K562 (cell line): ENCODE measurements around the gene PRR29. TPM values are rescaled to one million over a fixed set of nuclear protein-coding genes. Genes with fewer than 3 reads are reported as not detected.

Experiments
- ATAC-seq: fragments of 200-7000 bp; cut with Tn5 transposase; 3 replicates; pipeline ENCODE4 v1.9.1; 2020; ENCODE audit warnings: moderate library complexity
- BruUV-seq: library from RNA; stranded (reverse); fragments of 400-500 nt; replicated peaks from 2 replicates; lab custom pipeline; 2021; lab: Mats Ljungman, UMichigan
- CTCF ChIA-PET: fragments of 300-600 bp; formaldehyde crosslinking; extraction: SDS; loops from one replicate; lab custom pipeline; 2021; ENCODE audit warnings: low intra/inter-chr PET ratio; lab: Yijun Ruan, JAX
- POLR2A ChIA-PET: fragments of 300-600, 350-650 bp; sonication (Branson Sonifier 250); formaldehyde crosslinking; extraction: SDS; loops from one replicate; lab custom pipeline; 2021; ENCODE audit warnings: antibody characterized with exemption, inconsistent platforms; lab: Yijun Ruan, JAX
- DNase-seq, 4 experiments: peaks; one replicate each; pipeline versions ENCODE4 v3.0.0 to v3.0.0-alpha.2; 2011 to 2018; ENCODE audit warnings: low spot score in 3 of 4, mixed read lengths in 3 of 4; ENCODE audit errors: extremely low read depth in 1 of 4
- FAIRE-seq: peaks from 2 replicates; lab custom pipeline; 2011; peaks lifted over from hg19 to GRCh38; lab: Jason Lieb, UNC
- H2AFZ ChIP-seq: 2 replicates; pipeline ENCODE4 v1.6.0; 2011; ENCODE audit warnings: low read depth, low read length, control low read depth, inconsistent platforms
- H3K27ac ChIP-seq: fragments of 200-600 bp; 3 replicates; pipeline ENCODE4 v1.8.0; 2011; ENCODE audit warnings: low read depth, mild to moderate bottlenecking, control low read depth, inconsistent platforms, low read length, moderate library complexity, mixed read lengths; ENCODE audit errors: extremely low read depth
- H3K27me3 ChIP-seq, 2 experiments: fragments of 300-600 bp in 1 of 2; 2 replicates in 1 of 2; 3 replicates in 1 of 2; pipeline versions ENCODE4 v1.6.0 to v1.8.0; 2011; ENCODE audit warnings: inconsistent platforms in 2 of 2, low read length in 2 of 2, mild to moderate bottlenecking in 1 of 2, mixed read lengths in 1 of 2, moderate library complexity in 1 of 2; ENCODE audit not compliant: control insufficient read depth in 2 of 2, insufficient read depth in 2 of 2
- H3K36me3 ChIP-seq: fragments of 300-600 bp; 3 replicates; pipeline ENCODE4 v1.8.0; 2011; ENCODE audit warnings: mild to moderate bottlenecking, low read length, inconsistent platforms; ENCODE audit not compliant: control insufficient read depth, insufficient read depth
- H3K4me1 ChIP-seq, 2 experiments: fragments of 200-600 bp in 1 of 2; replicated peaks in 1 of 2; 2 replicates in 1 of 2; 3 replicates in 1 of 2; pipeline versions ENCODE4 v1.5.1 to v1.8.0; 2011; ENCODE audit warnings: inconsistent platforms in 2 of 2, low read length in 2 of 2, mild to moderate bottlenecking in 1 of 2, mixed read lengths in 1 of 2, moderate library complexity in 1 of 2; ENCODE audit not compliant: control insufficient read depth in 2 of 2, insufficient read depth in 2 of 2
- H3K4me2 ChIP-seq: 2 replicates; pipeline ENCODE4 v1.6.1; 2011; ENCODE audit warnings: low read length, control low read depth, inconsistent platforms, mixed read lengths; ENCODE audit not compliant: insufficient read depth
- H3K4me3 ChIP-seq: fragments of 200-600 bp; sonication (generic), shearing (Covaris generic); 2 replicates; pipeline ENCODE4 v1.5.1; 2016; ENCODE audit warnings: control low read depth, inconsistent platforms
- H3K79me2 ChIP-seq: fragments of 200-600 bp; 3 replicates; pipeline ENCODE4 v1.8.0; 2011; ENCODE audit warnings: low read length, inconsistent platforms; ENCODE audit not compliant: control insufficient read depth, insufficient read depth
- H3K9ac ChIP-seq, 2 experiments: 2 replicates each; pipeline versions ENCODE4 v1.6.0 to v1.6.1; 2011; ENCODE audit warnings: low read depth in 2 of 2, low read length in 2 of 2, control low read depth in 1 of 2, inconsistent platforms in 1 of 2, mild to moderate bottlenecking in 1 of 2, mixed read lengths in 1 of 2; ENCODE audit not compliant: insufficient read depth in 1 of 2
- H3K9me1 ChIP-seq: one replicate; pipeline ENCODE4 v1.6.0; 2011; ENCODE audit warnings: inconsistent platforms, mild to moderate bottlenecking, low read length, moderate library complexity; ENCODE audit not compliant: control insufficient read depth, insufficient read depth
- H3K9me3 ChIP-seq: replicated peaks from 2 replicates; pipeline ENCODE4 v1.5.1; 2011; ENCODE audit warnings: low read depth, low read length, inconsistent platforms; ENCODE audit not compliant: control insufficient read depth, insufficient read depth
- H4K20me1 ChIP-seq: replicated peaks from 2 replicates; pipeline ENCODE4 v1.6.1; 2011; ENCODE audit warnings: low read length, inconsistent platforms, mixed read lengths; ENCODE audit not compliant: control insufficient read depth, insufficient read depth
- ATF6 ChIP-seq: sonication (generic); formaldehyde crosslinking; IDR thresholded peaks from 2 replicates; pipeline ENCODE4 v1.4.0; 2020; ENCODE audit warnings: mild to moderate bottlenecking, missing genetic modification reagents
- NFYB ChIP-seq: IDR thresholded peaks from 2 replicates; pipeline ENCODE4 v1.6.1; 2011; ENCODE audit warnings: mild to moderate bottlenecking, moderate library complexity; ENCODE audit not compliant: insufficient read length; ENCODE audit errors: extremely low read depth
- ZNF324 ChIP-seq: fragments of 250-450 bp; sonication (Bioruptor Pico); IDR thresholded peaks from 2 replicates; pipeline ENCODE4 v1.4.0; 2020; ENCODE audit warnings: mild to moderate bottlenecking
- ZSCAN32 ChIP-seq: fragments of 450-650 bp; formaldehyde crosslinking; IDR thresholded peaks from 2 replicates; pipeline ENCODE4 v1.4.0; 2020; ENCODE audit warnings: mild to moderate bottlenecking, moderate library complexity
- WGBS: fragments of 100-300 bp; shearing (Covaris generic); methylation state at CpG from one replicate; pipeline ENCODE4 v1.1.6; 2016; ENCODE audit warnings: low coverage, mixed read lengths; ENCODE audit not compliant: insufficient coverage; ENCODE audit errors: missing lambda C conversion rate; 5-methylcytosine and 5-hydroxymethylcytosine counted together
- in situ Hi-C: fragments of 300-500 bp; cut with MboI; formaldehyde crosslinking; loops from 4 replicates; pipeline ENCODE4 v1.15.0; 2018; ENCODE audit warnings: inconsistent platforms, mixed read lengths
- intact Hi-C: fragments of 100-400 bp; cut with micrococcal nuclease; formaldehyde crosslinking; loops from 2 replicates; pipeline ENCODE4 v1.14.2; 2022
- polyA plus RNA-seq, 8 experiments: library from polyadenylated mRNA; depleted of rRNA in 4 of 8; stranded (reverse) in 5 of 8; unstranded in 3 of 8; fragments of >200 nt; fragmentation: Nextera tagmentation in 2 of 8; fragmentation: Illumina TruSeq in 1 of 8; extraction: Ambion mirVana in 2 of 8; extraction: Trizol in 1 of 8; gene quantifications; 2 replicates each; pipeline versions ENCODE4 v1.2.1 to v1.2.3, GENCODE V29; 2011 to 2014; ENCODE audit warnings: inconsistent platforms in 1 of 8, missing spikeins in 1 of 8
- total RNA-seq, 7 experiments: library from RNA; depleted of rRNA in 6 of 7; stranded (reverse); fragments of >200 nt in 6 of 7; fragmentation: Illumina TruSeq in 2 of 7; extraction: Trizol in 2 of 7; gene quantifications; 2 replicates each; pipeline versions ENCODE4 v1.2.1 to v1.2.3, GENCODE V29; 2011 to 2021; ENCODE audit warnings: low replicate concordance in 1 of 7

The PRR29 gene
- total and polyA plus RNA-seq, 9 of the 15 experiments (the other 6 are each of a cell fraction or from before 2014, with no cell fraction given) = 0.08 to 0.58 (median 0.15) TPM; not detected in 5

GRCh38 chr17:63984236-63984635, 13.9 kb upstream of the PRR29 start:
- WGBS = 18% methylated on average over 4 of the region's 5 CpGs
- Histone ChIP-seq H3K4me1 (peaks cover 7 to 26% of the 10 kb centered on the region in 2 experiments; a peak in 4 of 5 replicates), H3K9me3 (no peaks in the 10 kb centered on the region; the same call in none of the 2 replicates), H3K36me3 (no peaks in the 10 kb centered on the region), H3K4me2 (no peak overlapping the region), H2AFZ (no peak overlapping the region), H4K20me1 (no peaks in the 10 kb centered on the region), H3K79me2 (no peaks in the 10 kb centered on the region)
- intact Hi-C loops (no loop called here), in situ Hi-C loops (no loop called here)
- no TSS peak for BruUV-seq
- TF ChIP-seq NFYB (no peak), ZNF324 (no peak), ATF6 (CRISPR knock-in tag) (no peak), ZSCAN32 (no peak)
- TF ChIP-seq, all 486 proteins: peak for 0
- H3K4me3 ChIP-seq = no peak overlapping the region
- FAIRE-seq = no peak
- no peak overlapping the region for H3K9ac ChIP-seq
- H3K9me1 ChIP-seq = no peaks in the 10 kb centered on the region
- ChIA-PET CTCF (no interaction called here), POLR2A (interaction anchor here (1.3 kb wide), 1 partner anchor 8 kb away, joined by 3 read pairs; no protein-coding TSS in a partner anchor)
- no peak for DNase-seq
- no peak for ATAC-seq
- H3K27ac ChIP-seq = no peak overlapping the region
- H3K27me3 ChIP-seq = peaks cover 0 to under 1% of the 10 kb centered on the region in 2 experiments; a peak in 1 of 5 replicates
